GM12872 (cell line): ENCODE measurements around the gene PROZ.

Source experiments
- TF ChIP-seq, protein P1 (sequence below): IDR thresholded peaks from 3 replicates; pipeline ENCODE4 v1.5.1; 2011; ENCODE audit warnings: low read depth, mild to moderate bottlenecking, low read length, moderate library complexity; ENCODE audit not compliant: insufficient read depth

PROZ gene

DNA sequence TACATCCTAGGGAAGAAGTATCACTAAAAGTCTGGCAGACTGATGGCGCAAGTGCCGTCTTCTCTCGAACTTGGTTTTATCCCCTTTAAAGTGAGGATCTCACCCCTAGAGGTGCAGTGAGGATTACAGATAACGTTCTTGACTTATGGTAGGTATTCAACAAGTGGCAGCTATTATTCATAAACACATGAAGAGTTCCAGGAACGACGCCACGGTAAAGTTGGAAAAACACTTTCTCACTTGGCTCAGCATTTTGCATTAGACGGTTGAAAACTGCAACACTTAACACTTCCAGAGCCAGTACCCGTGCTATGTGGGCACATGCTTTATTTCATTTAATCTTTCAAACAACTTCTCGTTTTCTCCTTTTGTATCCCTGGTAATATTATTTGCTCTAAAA is 8.7 kb downstream of the PROZ start:
- TF ChIP-seq, protein P1, sequence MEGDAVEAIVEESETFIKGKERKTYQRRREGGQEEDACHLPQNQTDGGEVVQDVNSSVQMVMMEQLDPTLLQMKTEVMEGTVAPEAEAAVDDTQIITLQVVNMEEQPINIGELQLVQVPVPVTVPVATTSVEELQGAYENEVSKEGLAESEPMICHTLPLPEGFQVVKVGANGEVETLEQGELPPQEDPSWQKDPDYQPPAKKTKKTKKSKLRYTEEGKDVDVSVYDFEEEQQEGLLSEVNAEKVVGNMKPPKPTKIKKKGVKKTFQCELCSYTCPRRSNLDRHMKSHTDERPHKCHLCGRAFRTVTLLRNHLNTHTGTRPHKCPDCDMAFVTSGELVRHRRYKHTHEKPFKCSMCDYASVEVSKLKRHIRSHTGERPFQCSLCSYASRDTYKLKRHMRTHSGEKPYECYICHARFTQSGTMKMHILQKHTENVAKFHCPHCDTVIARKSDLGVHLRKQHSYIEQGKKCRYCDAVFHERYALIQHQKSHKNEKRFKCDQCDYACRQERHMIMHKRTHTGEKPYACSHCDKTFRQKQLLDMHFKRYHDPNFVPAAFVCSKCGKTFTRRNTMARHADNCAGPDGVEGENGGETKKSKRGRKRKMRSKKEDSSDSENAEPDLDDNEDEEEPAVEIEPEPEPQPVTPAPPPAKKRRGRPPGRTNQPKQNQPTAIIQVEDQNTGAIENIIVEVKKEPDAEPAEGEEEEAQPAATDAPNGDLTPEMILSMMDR, result no peak

DNA sequence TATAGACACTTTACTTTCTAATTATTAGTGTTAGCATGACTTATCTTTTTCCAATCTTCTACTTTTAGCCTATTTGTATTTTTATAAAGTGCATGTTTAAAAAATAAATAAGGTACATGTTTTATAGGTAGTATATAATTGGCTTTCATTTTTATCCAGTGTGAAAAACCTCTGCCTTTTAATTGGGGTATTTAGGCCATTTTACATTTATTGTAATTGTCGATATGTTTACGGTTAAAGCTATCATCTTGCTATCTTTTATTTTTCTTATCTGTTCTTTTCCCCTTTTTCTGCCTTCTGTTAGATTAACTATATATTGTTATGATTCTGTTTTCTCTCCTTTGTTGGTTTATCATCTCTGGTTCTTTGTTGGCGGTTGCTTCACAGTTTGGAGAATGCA is 9.1 kb downstream of the PROZ start:
- TF ChIP-seq, protein P1, result no peak

DNA sequence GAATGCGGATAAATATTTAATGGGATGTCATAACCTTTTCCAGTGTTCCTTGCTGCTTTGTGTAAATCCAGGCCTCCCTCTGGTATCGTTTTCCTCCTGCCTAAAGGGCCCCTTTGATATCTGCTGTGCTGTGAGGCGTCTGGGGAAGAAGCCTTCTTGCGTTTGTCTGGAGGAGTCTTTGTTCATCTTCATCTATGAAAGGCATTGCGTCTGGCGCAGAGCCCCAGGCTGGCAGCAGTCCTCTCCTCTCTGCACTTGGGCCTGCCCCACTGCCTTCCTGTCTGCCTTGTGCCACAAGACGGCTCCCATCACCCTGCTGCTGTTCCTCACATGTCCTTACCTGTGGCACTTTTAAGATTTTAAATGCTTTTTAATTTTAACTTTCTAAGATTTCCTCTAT is 9.8 kb downstream of the PROZ start:
- TF ChIP-seq, protein P1, result no peak

DNA sequence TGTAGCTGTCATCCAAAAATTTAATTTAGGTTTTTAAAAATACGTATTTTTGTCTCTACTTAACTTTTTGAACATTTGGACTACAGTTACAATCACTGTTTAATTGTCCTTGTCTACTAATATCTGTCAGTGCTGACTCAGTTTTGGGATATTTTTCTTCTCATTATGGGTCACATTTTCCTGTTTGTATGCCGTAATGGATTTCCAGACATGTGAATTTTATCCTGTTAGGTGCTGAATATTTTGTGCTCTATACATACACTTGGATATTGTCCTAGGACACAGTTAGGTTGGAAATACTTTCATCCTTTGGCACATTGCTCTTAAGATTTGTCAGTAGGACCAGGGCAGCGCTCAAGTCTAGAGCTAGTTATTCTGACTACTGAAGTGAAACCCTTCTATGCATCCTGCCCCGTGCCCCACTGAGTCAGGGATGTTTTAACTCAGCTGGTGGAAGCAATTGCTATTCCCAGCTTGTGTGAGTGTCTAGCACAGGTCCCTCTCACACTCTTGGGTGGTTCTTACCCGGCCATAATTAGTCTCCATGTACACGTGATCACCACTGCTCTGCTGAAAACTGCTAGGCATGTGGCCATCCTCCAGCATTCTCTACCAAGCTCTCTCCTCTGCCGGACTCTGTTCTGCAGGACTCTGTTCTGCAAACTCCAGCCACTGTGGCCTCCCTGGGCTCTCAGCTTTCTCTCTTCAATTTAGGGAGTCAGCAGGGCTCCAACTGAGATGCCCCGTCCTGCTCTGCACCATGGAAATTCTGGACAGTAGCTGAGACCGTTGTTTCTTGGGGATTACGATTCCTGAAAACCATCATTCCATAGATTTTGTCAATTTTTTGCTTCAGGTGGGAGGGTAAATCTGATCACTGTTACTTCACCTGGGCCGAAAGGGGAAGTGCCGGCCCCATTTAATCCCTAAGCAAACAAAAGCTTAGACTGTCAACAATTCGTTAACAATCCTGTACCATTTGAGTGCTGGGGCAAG is 11.1 kb downstream of the PROZ start:
- TF ChIP-seq, protein P1, result no peak

DNA sequence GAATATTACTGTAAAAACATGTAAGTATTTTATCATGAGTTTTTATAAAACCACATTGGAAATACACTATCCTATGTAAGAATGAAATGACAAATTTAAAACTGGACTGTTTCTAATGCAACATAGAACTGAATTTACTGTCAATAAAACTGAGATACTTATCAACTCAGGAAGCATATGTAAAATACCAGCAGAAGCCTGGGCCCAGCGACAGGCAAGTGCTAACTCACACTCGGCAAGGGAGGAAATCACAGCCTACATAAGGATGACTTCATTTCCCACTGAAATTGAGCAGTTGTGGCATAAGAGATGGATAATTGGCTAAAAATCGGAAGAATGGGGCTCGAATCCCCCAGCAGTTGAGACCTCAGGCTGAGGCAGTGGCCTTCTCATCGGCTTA is 12.1 kb downstream of the PROZ start:
- TF ChIP-seq, protein P1, result no peak

DNA sequence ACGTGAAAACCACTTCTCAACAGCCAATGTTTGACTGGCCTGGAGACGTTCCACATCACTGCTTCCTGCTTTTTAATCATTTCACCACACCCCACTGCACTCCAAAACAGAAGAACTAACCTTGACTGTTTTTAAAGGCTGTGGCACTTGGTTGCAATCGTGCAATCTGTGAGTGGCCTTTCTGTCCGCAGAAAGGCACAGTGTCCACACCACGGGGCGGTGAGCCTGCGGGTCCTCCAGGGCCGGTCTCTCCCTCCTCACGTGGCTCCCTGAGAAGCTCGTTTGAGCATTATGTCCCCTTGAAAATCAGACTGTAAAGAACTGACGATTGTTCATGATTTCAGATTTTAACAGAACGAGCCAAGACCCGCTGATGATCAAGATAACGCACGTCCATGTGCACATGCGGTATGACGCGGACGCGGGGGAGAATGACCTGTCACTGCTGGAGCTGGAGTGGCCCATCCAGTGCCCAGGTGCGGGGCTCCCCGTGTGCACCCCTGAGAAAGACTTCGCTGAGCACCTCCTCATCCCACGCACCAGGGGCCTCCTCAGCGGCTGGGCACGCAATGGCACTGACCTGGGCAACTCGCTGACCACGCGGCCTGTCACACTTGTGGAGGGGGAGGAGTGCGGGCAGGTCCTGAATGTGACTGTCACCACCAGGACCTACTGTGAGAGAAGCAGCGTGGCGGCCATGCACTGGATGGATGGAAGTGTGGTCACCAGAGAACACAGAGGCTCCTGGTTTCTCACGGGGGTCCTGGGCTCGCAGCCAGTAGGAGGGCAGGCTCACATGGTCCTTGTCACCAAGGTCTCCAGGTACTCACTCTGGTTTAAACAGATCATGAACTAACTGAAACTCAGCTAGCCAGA is 13.0 kb downstream of the PROZ start:
- TF ChIP-seq, protein P1, result no peak

DNA sequence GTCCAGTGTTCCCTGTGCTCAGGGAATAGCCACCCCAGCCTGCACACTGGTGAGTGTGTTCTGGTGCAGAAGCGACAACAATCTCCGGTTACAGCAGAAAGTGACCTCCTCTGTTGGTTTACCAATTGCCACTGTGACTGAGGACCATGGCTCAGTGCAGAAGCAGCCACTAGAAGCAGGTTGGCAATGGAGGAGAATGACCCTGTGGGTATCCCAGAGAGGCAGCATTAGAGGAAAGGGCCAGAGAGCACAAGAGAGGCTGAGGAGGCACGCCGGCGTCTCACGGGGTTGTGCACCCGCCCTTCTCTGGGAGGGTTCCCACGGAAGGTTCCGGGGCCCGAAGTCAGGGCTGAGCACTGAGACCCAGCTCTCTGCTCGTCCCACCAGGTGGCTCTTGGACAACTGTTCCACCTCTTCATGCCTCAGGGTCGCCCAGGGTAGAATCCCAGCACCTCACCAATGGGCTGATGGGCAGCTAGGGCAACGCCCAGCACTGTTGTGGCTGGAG is 14.0 kb downstream of the PROZ start:
- TF ChIP-seq, protein P1, result no peak
